A549 (cell line): ENCODE measurements around the gene GLIPR1.

ENCODE experiments used
- CBX8 ChIP-seq: fragments of 200-600 bp; sonication (generic); IDR thresholded peaks from 2 replicates; pipeline ENCODE4 v1.6.1; 2016
- ESRRA ChIP-seq: fragments of 150-350 bp; IDR thresholded peaks from 2 replicates; pipeline ENCODE4 v1.6.1; 2014; ENCODE audit warnings: mild to moderate bottlenecking, low read length, borderline replicate concordance
- HOXA7 ChIP-seq: fragments of 250-450 bp; sonication (Bioruptor Pico); IDR thresholded peaks from 2 replicates; pipeline ENCODE4 v1.5.0; 2020; ENCODE audit warnings: mild to moderate bottlenecking, moderate library complexity
- TF ChIP-seq, protein P1 (sequence below): fragments of >200 bp; sonication (Bioruptor Twin); formaldehyde crosslinking; IDR thresholded peaks from 3 replicates; pipeline ENCODE4 v1.5.1; 2016

DNA sequence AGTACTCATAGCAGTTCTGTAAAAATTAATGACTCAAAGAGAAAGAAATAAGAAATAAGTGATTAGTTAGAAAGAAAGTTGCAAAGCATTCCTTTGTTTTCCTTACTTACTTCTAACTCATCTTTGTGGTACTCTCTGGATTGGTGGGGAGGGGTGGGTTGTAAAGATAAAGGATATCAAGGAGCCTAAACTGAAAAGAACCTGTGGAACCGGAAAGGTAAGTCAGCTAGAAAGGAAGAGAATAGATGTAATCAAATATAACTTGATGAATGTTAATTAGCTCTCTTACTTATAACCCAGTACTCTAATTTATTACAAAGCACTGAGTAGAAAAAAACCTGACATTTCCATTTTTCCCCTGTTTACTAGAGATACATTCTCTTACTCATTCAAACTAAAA, 68.3 kb downstream of the GLIPR1 start:
- TF ChIP-seq, protein P1, sequence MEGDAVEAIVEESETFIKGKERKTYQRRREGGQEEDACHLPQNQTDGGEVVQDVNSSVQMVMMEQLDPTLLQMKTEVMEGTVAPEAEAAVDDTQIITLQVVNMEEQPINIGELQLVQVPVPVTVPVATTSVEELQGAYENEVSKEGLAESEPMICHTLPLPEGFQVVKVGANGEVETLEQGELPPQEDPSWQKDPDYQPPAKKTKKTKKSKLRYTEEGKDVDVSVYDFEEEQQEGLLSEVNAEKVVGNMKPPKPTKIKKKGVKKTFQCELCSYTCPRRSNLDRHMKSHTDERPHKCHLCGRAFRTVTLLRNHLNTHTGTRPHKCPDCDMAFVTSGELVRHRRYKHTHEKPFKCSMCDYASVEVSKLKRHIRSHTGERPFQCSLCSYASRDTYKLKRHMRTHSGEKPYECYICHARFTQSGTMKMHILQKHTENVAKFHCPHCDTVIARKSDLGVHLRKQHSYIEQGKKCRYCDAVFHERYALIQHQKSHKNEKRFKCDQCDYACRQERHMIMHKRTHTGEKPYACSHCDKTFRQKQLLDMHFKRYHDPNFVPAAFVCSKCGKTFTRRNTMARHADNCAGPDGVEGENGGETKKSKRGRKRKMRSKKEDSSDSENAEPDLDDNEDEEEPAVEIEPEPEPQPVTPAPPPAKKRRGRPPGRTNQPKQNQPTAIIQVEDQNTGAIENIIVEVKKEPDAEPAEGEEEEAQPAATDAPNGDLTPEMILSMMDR, result no peak
- TF ChIP-seq CBX8 (no peak), ESRRA (no peak), HOXA7 (CRISPR knock-in tag) (no peak)
